ENCODE data around the gene ENOX2. TPM values are rescaled to one million over a fixed set of nuclear protein-coding genes. Genes with fewer than 3 reads are reported as not detected.
A peak's percentile ranks its signal among the peaks of the same experiment; 100 is the strongest.
"Not testable (repeated sequence)": the region's sequence is repeated elsewhere in the genome, so short reads cannot be mapped to it uniquely, and the experiment has no call there.

The ENOX2 gene
- total and polyA plus RNA-seq, 8 donors, result 1.1 to 6.4 (median 4.7) TPM

- no peak overlapping the region for H3K27ac ChIP-seq
- H3K36me3 ChIP-seq, result no peaks in the 10 kb centered on the region
- TF ChIP-seq, protein P1, sequence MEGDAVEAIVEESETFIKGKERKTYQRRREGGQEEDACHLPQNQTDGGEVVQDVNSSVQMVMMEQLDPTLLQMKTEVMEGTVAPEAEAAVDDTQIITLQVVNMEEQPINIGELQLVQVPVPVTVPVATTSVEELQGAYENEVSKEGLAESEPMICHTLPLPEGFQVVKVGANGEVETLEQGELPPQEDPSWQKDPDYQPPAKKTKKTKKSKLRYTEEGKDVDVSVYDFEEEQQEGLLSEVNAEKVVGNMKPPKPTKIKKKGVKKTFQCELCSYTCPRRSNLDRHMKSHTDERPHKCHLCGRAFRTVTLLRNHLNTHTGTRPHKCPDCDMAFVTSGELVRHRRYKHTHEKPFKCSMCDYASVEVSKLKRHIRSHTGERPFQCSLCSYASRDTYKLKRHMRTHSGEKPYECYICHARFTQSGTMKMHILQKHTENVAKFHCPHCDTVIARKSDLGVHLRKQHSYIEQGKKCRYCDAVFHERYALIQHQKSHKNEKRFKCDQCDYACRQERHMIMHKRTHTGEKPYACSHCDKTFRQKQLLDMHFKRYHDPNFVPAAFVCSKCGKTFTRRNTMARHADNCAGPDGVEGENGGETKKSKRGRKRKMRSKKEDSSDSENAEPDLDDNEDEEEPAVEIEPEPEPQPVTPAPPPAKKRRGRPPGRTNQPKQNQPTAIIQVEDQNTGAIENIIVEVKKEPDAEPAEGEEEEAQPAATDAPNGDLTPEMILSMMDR (IDR thresholded peaks at IDR 0.05), result no peak
- H3K4me1 ChIP-seq, result no peaks in the 10 kb centered on the region
- intact Hi-C loops (cut with DNase I), result no loop called here
- no peak overlapping the region for H3K4me3 ChIP-seq
- no peaks in the 10 kb centered on the region for H3K27me3 ChIP-seq
- DNase-seq, result no peak
- H3K9me3 ChIP-seq, result no peaks in the 10 kb centered on the region
- ATAC-seq, result no peak
- FAIRE-seq, result no peak
- WGBS, 2 donors, result 36 to 76% methylated on average over 2 of the region's 2 CpGs
Measured at GRCh38 chrX:130714665-130715064, 188.3 kb downstream of the ENOX2 start.

- DNase-seq (peak in 2 of 6 donors; percentile 6 to 11), FAIRE-seq (no peak)
- intact Hi-C loops (cut with DNase I), result no loop called here
Measured at GRCh38 chrX:130714135-130714534, 188.9 kb downstream of the ENOX2 start.

GRCh38 chrX:130709178-130709577, 193.8 kb downstream of the ENOX2 start:
- intact Hi-C loops (cut with DNase I); H3K27ac ChIP-seq; H3K4me1 ChIP-seq; H3K4me3 ChIP-seq; H3K9me3 ChIP-seq; ATAC-seq; DNase-seq; FAIRE-seq; H3K27me3 ChIP-seq; H3K36me3 ChIP-seq: not testable (repeated sequence)
- WGBS, 2 donors, result 71 to 95% methylated on average over 6 of the region's 6 CpGs

More at GRCh38 chrX:130714135-130714534, 188.9 kb downstream of the ENOX2 start:
- H3K9me3 ChIP-seq, result no peaks in the 10 kb centered on the region
- H3K4me1 ChIP-seq, result no peaks in the 10 kb centered on the region
- WGBS, 2 donors, result 29 to 42% methylated on average over 3 of the region's 3 CpGs
- TF ChIP-seq, protein P1 (IDR thresholded peaks at IDR 0.05), result no peak
- no peaks in the 10 kb centered on the region for H3K36me3 ChIP-seq
- H3K4me3 ChIP-seq, result no peak overlapping the region
- H3K27ac ChIP-seq, result no peak overlapping the region
- H3K27me3 ChIP-seq, result no peaks in the 10 kb centered on the region
- ATAC-seq, result peak; percentile 60 to 77 (median 74)

GRCh38 chrX:130705591-130705990, 197.4 kb downstream of the ENOX2 start:
- H3K9me3 ChIP-seq, result no peaks in the 10 kb centered on the region
- H3K4me1 ChIP-seq, result peaks cover 0 to 4% (median 0%) of the 10 kb centered on the region in 3 donors
- TF ChIP-seq, protein P1 (IDR thresholded peaks at IDR 0.05), result no peak
- H3K4me3 ChIP-seq, result no peak overlapping the region
- intact Hi-C loops (cut with DNase I), result no loop called here
- ATAC-seq (no peak), DNase-seq (no peak), FAIRE-seq (no peak)
- no peaks in the 10 kb centered on the region for H3K27me3 ChIP-seq
- WGBS, 2 donors, result 73 to 88% methylated on average over 3 of the region's 3 CpGs
- no peaks in the 10 kb centered on the region for H3K36me3 ChIP-seq
- no peak overlapping the region for H3K27ac ChIP-seq

- no peaks in the 10 kb centered on the region for H3K27me3 ChIP-seq
- H3K4me1 ChIP-seq, result peaks cover 0 to 4% (median 0%) of the 10 kb centered on the region in 3 donors
- TF ChIP-seq, protein P1 (IDR thresholded peaks at IDR 0.05), result no peak
- H3K4me3 ChIP-seq, result no peak overlapping the region
- H3K36me3 ChIP-seq, result no peaks in the 10 kb centered on the region
- intact Hi-C loops (cut with DNase I), result no loop called here
- H3K27ac ChIP-seq, result peak overlapping the region in 1 of 4 donors; percentile 37
- 47 to 50% methylated on average over 4 of the region's 4 CpGs for WGBS, 2 donors
- FAIRE-seq (no peak), DNase-seq (no peak), ATAC-seq (peak; percentile 54 to 78 (median 74))
- no peaks in the 10 kb centered on the region for H3K9me3 ChIP-seq
Measured at GRCh38 chrX:130704053-130705038, 198.7 kb downstream of the ENOX2 start.

All from pancreas (tissue), 10 donors.